HL-60 (cell line): ENCODE results near the gene SGIP1.
"Not testable (repeated sequence)": the region's sequence is repeated elsewhere in the genome, so short reads cannot be mapped to it uniquely, and the experiment has no call there.

Source experiments
- DNase-seq, 2 experiments: peaks; one replicate each; pipeline ENCODE4 v3.0.0-alpha.2; 2010 to 2020; ENCODE audit warnings: low read depth in 1 of 2, low spot score in 1 of 2
- H3K27ac ChIP-seq: fragments of 250-450 bp; sonication (Bioruptor Pico); replicated peaks from 2 replicates; pipeline ENCODE4 v1.5.1; 2020; ENCODE audit warnings: mild to moderate bottlenecking, moderate library complexity
- H3K27me3 ChIP-seq: fragments of 250-450 bp; sonication (Bioruptor Pico); 2 replicates; pipeline ENCODE4 v1.5.1; 2021; ENCODE audit warnings: mild to moderate bottlenecking, moderate library complexity; ENCODE audit not compliant: insufficient read depth, poor library complexity, severe bottlenecking
- H3K4me3 ChIP-seq: replicated peaks from 2 replicates; pipeline ENCODE4 v1.5.1; 2011; ENCODE audit warnings: mild to moderate bottlenecking, control low read depth, low read length; ENCODE audit not compliant: insufficient read depth
- GABPA ChIP-seq: IDR thresholded peaks from 2 replicates; pipeline ENCODE4 v1.6.1; 2012; ENCODE audit warnings: low read depth
- POLR2AphosphoS5 ChIP-seq: IDR thresholded peaks from 2 replicates; pipeline ENCODE4 v1.6.1; 2012; ENCODE audit warnings: low read depth
- SPI1 ChIP-seq: IDR thresholded peaks from 2 replicates; pipeline ENCODE4 v1.6.1; 2012; ENCODE audit warnings: low read depth, mild to moderate bottlenecking, borderline replicate concordance
- TF ChIP-seq, protein P1 (sequence below): IDR thresholded peaks from 2 replicates; pipeline ENCODE4 v1.6.1; 2012; ENCODE audit warnings: low read depth; ENCODE audit not compliant: insufficient replicate concordance
- TF ChIP-seq, protein P2 (sequence below): IDR thresholded peaks from one replicate; pipeline ENCODE4 v1.5.1; 2011; ENCODE audit warnings: low read length, control low read depth, inconsistent platforms; ENCODE audit not compliant: insufficient read depth

The SGIP1 gene

GRCh38 chr1:66589326-66589725 is 55.4 kb downstream of the SGIP1 start:
- H3K27ac ChIP-seq = no peak overlapping the region
- H3K4me3 ChIP-seq = no peak overlapping the region
- H3K27me3 ChIP-seq = no peaks in the 10 kb centered on the region
- DNase-seq = no peak
- TF ChIP-seq GABPA (no peak), SPI1 (no peak), POLR2AphosphoS5 (no peak)
- TF ChIP-seq, protein P1, sequence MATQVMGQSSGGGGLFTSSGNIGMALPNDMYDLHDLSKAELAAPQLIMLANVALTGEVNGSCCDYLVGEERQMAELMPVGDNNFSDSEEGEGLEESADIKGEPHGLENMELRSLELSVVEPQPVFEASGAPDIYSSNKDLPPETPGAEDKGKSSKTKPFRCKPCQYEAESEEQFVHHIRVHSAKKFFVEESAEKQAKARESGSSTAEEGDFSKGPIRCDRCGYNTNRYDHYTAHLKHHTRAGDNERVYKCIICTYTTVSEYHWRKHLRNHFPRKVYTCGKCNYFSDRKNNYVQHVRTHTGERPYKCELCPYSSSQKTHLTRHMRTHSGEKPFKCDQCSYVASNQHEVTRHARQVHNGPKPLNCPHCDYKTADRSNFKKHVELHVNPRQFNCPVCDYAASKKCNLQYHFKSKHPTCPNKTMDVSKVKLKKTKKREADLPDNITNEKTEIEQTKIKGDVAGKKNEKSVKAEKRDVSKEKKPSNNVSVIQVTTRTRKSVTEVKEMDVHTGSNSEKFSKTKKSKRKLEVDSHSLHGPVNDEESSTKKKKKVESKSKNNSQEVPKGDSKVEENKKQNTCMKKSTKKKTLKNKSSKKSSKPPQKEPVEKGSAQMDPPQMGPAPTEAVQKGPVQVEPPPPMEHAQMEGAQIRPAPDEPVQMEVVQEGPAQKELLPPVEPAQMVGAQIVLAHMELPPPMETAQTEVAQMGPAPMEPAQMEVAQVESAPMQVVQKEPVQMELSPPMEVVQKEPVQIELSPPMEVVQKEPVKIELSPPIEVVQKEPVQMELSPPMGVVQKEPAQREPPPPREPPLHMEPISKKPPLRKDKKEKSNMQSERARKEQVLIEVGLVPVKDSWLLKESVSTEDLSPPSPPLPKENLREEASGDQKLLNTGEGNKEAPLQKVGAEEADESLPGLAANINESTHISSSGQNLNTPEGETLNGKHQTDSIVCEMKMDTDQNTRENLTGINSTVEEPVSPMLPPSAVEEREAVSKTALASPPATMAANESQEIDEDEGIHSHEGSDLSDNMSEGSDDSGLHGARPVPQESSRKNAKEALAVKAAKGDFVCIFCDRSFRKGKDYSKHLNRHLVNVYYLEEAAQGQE = no peak
- TF ChIP-seq, protein P2, sequence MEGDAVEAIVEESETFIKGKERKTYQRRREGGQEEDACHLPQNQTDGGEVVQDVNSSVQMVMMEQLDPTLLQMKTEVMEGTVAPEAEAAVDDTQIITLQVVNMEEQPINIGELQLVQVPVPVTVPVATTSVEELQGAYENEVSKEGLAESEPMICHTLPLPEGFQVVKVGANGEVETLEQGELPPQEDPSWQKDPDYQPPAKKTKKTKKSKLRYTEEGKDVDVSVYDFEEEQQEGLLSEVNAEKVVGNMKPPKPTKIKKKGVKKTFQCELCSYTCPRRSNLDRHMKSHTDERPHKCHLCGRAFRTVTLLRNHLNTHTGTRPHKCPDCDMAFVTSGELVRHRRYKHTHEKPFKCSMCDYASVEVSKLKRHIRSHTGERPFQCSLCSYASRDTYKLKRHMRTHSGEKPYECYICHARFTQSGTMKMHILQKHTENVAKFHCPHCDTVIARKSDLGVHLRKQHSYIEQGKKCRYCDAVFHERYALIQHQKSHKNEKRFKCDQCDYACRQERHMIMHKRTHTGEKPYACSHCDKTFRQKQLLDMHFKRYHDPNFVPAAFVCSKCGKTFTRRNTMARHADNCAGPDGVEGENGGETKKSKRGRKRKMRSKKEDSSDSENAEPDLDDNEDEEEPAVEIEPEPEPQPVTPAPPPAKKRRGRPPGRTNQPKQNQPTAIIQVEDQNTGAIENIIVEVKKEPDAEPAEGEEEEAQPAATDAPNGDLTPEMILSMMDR = no peak

DNA sequence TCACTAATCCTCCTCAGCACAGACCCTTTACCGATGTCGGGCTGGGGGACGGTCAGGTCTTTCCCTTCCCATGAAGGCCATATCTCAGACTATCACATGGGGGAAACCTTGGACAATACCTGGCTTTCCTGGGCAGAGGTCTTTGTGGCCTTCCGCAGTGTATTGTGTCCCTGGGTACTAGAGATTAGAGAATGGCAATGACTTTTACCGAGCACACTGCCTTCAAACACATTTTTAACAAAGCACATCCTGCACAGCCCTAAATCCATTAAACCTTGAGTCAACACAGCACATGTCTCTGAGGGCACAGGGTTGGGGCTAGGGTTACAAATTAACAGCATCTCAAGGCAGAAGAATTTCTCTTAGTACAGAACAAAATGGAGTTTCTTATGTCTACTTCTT is 58.2 kb downstream of the SGIP1 start:
- not testable (repeated sequence) for H3K27me3 ChIP-seq, H3K4me3 ChIP-seq, H3K27ac ChIP-seq, DNase-seq

- no peaks in the 10 kb centered on the region for H3K27me3 ChIP-seq
- H3K4me3 ChIP-seq = no peak overlapping the region
- TF ChIP-seq POLR2AphosphoS5 (no peak), GABPA (no peak), SPI1 (no peak)
- TF ChIP-seq, protein P2 = no peak
- TF ChIP-seq, protein P1 = no peak
- DNase-seq = no peak
- no peak overlapping the region for H3K27ac ChIP-seq
Observed at GRCh38 chr1:66596191-66596590, 62.2 kb downstream of the SGIP1 start.

DNA sequence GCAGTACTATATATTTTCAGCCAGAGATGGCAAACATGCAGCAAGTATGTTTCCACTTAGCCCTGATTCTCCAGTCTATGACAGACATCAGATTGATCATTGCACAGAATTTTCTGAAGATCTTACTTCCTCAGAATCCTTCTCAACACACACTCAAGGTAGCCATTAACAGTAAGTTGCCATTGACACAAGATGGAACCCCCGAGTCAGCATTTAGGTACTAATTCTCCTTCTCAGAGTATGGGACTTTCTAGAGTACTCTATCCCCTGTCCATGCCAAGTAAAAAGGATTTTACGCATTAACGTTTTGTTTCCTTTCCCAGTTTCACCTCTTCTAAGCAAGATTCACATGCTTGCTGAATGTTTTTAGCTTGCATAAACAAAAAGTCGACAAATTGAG is 63.5 kb downstream of the SGIP1 start:
- Histone ChIP-seq H3K27me3 (no peaks in the 10 kb centered on the region), H3K27ac (no peak overlapping the region), H3K4me3 (no peak overlapping the region)
- no peak for DNase-seq
- TF ChIP-seq POLR2AphosphoS5 (no peak), GABPA (no peak), SPI1 (no peak)
- TF ChIP-seq, protein P2 = no peak
- TF ChIP-seq, protein P1 = no peak
